22Rv1 (cell line): ENCODE data around the gene PSD4.

Source experiments
- H3K27ac ChIP-seq: fragments of 450-650 bp; 2 replicates; pipeline ENCODE4 v1.5.1; 2017
- CTCF ChIP-seq: fragments of 450-650 bp; IDR thresholded peaks from 2 replicates; pipeline ENCODE4 v1.5.1; 2017; ENCODE audit warnings: mild to moderate bottlenecking
- ZFX ChIP-seq: fragments of 450-650 bp; IDR thresholded peaks from 2 replicates; pipeline ENCODE4 v1.6.1; 2017; ENCODE audit warnings: antibody characterized with exemption, borderline replicate concordance

PSD4 gene

GRCh38 chr2:113148606-113149552 is 24.9 kb upstream of the PSD4 start:
- peak overlapping the region; percentile 37 for H3K27ac ChIP-seq

GRCh38 chr2:113149553-113150257 is 24.1 kb upstream of the PSD4 start:
- no peak for TF ChIP-seq CTCF
- no peak for TF ChIP-seq ZFX
- H3K27ac ChIP-seq: peak overlapping the region; percentile 37

More at GRCh38 chr2:113148606-113149552, 24.9 kb upstream of the PSD4 start:
- TF ChIP-seq ZFX: no peak
- no peak for TF ChIP-seq CTCF

- no peak overlapping the region for H3K27ac ChIP-seq
- TF ChIP-seq CTCF (no peak), ZFX (no peak)
Observed at GRCh38 chr2:113150258-113150601, 23.5 kb upstream of the PSD4 start.

- peak overlapping the region; percentile 100 for H3K27ac ChIP-seq
- no peak for TF ChIP-seq CTCF
- TF ChIP-seq ZFX: no peak
Observed at GRCh38 chr2:113155331-113155730, 18.4 kb upstream of the PSD4 start.

- TF ChIP-seq ZFX (no peak), CTCF (no peak)
Observed at GRCh38 chr2:113156278-113157117, 17.3 kb upstream of the PSD4 start.

GRCh38 chr2:113157118-113157896 is 16.5 kb upstream of the PSD4 start:
- peak overlapping the region; percentile 100 for H3K27ac ChIP-seq
- no peak for TF ChIP-seq ZFX
- peak; percentile 16; the same call in 1 of the 2 replicates for TF ChIP-seq CTCF

More at GRCh38 chr2:113156278-113157117, 17.3 kb upstream of the PSD4 start:
- peak overlapping the region; percentile 100 for H3K27ac ChIP-seq
